ENCODE results near the gene YES1. TPM values are rescaled to one million over a fixed set of nuclear protein-coding genes. Genes with fewer than 3 reads are reported as not detected.
A peak's percentile ranks its signal among the peaks of the same experiment; 100 is the strongest.

Gene YES1
- total and polyA plus RNA-seq, 8 donors = 36.9 to 69.9 (median 61.3) TPM

DNA sequence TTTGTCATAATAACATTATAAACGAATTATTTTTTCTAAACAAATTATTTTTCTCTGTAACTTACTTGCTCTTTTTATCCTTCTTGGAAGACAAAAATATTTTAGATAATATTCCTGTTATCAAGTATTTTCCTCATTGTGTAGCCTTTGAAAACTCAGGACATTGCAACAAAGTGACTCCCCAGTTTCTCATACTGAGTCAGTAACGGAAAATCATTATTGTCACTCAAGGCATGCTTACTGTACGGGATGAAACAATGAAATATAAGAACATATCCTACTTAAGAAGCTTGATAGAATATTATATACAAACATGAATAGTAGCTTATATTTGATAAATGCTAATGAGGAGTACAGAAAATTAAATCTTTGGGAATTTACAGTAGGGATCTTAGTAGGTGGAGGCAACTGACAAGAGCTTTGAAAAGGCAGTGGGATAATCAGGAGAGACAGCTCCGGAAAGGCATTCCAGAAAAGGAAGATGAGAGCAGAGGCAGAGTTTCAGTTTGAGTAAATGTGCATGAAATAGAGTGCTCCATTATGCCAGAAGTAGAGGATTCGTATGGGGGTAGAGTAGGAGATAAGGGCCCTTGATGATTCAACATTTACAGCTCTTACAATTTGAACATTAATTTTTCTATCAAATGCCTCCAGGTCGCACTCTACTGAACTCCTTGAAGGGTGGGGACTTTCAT is 14.0 kb upstream of the YES1 start:
- no peaks in the 10 kb centered on the region for H3K9me3 ChIP-seq
- peaks cover 0 to 63% of the 10 kb centered on the region in 2 donors for H3K27me3 ChIP-seq
- no peaks in the 10 kb centered on the region for H3K36me3 ChIP-seq
- TF ChIP-seq, protein P1, sequence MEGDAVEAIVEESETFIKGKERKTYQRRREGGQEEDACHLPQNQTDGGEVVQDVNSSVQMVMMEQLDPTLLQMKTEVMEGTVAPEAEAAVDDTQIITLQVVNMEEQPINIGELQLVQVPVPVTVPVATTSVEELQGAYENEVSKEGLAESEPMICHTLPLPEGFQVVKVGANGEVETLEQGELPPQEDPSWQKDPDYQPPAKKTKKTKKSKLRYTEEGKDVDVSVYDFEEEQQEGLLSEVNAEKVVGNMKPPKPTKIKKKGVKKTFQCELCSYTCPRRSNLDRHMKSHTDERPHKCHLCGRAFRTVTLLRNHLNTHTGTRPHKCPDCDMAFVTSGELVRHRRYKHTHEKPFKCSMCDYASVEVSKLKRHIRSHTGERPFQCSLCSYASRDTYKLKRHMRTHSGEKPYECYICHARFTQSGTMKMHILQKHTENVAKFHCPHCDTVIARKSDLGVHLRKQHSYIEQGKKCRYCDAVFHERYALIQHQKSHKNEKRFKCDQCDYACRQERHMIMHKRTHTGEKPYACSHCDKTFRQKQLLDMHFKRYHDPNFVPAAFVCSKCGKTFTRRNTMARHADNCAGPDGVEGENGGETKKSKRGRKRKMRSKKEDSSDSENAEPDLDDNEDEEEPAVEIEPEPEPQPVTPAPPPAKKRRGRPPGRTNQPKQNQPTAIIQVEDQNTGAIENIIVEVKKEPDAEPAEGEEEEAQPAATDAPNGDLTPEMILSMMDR (IDR thresholded peaks at IDR 0.05) = no peak
- H3K27ac ChIP-seq = no peak overlapping the region
- DNase-seq (no peak), ATAC-seq (peak; percentile 52)
- intact Hi-C loops (cut with DNase I) = no loop called here
- peaks cover 0 to 15% of the 10 kb centered on the region in 2 donors for H3K4me1 ChIP-seq
- no peak overlapping the region for H3K4me3 ChIP-seq

DNA sequence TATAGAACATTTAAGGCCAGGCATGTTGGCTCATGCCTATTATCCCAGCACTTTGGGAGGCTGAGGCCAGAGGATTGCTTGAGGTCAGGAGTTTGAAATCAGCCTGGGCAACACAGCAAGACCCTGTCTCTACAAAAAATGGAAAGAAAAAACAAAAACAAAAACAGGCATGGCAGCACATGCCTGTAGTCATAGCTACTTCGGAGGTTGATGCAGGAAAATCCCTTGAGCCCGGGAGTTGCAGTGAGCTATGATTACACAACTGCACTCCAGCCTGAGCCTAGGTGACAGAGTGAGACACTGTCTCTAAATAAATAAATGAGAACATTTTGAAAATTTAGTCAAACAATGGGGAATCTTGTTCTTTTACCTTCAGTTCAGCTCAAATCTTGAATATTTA is 12.1 kb upstream of the YES1 start:
- H3K27ac ChIP-seq = no peak overlapping the region
- intact Hi-C loops (cut with DNase I) = no loop called here
- no peaks in the 10 kb centered on the region for H3K9me3 ChIP-seq
- ATAC-seq = peak; percentile 88
- TF ChIP-seq, protein P1 (IDR thresholded peaks at IDR 0.05) = no peak
- H3K36me3 ChIP-seq = no peaks in the 10 kb centered on the region
- no peak for DNase-seq
- no peak overlapping the region for H3K4me3 ChIP-seq
- peaks cover 0 to 76% of the 10 kb centered on the region in 2 donors for H3K27me3 ChIP-seq
- peaks cover 0 to 3% of the 10 kb centered on the region in 2 donors for H3K4me1 ChIP-seq

DNA sequence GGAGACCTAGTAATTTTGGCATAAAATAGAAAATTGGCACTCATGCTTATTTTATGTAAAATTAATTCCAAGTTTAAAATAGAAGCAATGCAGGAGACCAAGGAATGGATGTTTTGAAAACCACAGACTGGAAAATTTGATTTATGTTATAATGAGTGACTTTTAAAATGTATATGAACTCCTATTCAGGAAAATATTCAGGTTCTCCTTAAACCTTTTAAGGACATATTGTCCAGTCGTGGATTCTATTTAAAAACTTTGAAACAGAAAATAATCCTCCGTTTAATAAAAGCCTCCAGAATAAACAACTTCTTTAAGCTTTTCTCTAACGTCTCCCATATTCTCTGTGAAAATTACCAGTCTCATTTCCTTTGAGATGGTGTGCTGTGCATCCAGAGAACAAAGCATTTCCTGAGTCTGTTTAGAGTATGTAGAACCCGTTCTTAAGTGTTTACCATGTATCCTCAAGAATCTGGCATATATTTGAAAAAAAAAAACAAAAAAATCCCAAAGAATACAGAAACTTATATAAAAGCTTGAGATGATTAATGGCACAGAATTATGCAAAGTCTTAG is 8.6 kb upstream of the YES1 start:
- no peaks in the 10 kb centered on the region for H3K4me1 ChIP-seq
- H3K4me3 ChIP-seq = no peak overlapping the region
- DNase-seq (no peak), ATAC-seq (no peak)
- TF ChIP-seq, protein P1 (IDR thresholded peaks at IDR 0.05) = no peak
- no peaks in the 10 kb centered on the region for H3K36me3 ChIP-seq
- intact Hi-C loops (cut with DNase I) = no loop called here
- H3K27me3 ChIP-seq = peaks cover 0 to 95% of the 10 kb centered on the region in 2 donors
- H3K9me3 ChIP-seq = no peaks in the 10 kb centered on the region
- no peak overlapping the region for H3K27ac ChIP-seq

DNA sequence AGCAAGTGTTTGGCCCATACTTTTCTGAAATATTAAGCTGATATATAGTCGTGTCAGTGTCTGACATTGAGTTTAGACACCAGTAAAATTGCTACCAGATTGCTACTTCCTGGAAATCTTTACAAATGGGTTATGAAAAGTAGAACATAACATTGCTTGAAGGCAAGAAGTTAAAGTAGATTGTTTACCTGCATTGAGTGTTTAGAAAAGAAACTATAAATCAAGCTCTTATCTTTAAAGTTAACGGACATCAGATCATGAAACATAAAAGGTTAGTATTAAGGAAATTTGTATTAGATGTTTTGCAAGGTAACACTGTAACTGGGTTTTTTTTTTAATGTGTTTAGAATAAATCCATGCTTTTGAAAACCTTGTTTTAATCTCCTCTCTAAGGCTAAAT is 4.8 kb upstream of the YES1 start:
- intact Hi-C loops (cut with DNase I) = no loop called here
- TF ChIP-seq, protein P1 (IDR thresholded peaks at IDR 0.05) = no peak
- peak overlapping the region in 1 of 2 donors; percentile 7 for H3K27ac ChIP-seq
- H3K9me3 ChIP-seq = no peaks in the 10 kb centered on the region
- H3K4me1 ChIP-seq = peaks cover 0 to 19% of the 10 kb centered on the region in 2 donors
- no peak for ATAC-seq
- H3K36me3 ChIP-seq = no peaks in the 10 kb centered on the region
- H3K27me3 ChIP-seq = peaks cover 0 to 86% of the 10 kb centered on the region in 2 donors
- no peak overlapping the region for H3K4me3 ChIP-seq
- DNase-seq = no peak

DNA sequence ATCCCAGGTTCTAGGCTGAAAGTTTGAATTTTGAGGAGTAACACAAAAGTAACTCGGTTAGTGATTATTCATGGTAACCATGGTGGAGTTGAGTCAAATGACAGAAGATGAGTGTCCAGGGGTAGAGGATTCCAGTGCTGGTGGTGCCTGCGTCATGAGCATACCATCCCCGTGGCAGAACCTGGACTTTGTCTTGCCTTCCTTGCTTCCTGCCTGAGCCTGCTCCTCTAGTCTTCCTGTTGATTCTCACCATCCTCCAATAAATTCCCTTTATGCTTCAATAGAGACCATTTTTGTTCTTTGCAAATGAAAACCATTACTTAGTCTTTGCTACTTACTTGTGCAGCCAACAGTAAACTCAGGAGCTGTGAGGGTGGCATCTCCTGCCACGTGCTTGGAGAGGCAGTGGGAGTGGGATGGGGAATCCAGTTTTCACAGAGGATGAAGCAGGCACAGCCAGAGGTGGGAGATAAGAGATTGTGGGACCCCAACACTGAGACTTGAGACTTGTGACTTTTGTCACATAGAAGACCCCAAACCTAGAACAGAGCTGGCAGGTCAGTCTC is 4.1 kb upstream of the YES1 start:
- Histone ChIP-seq H3K4me1 (peaks cover 0 to 24% of the 10 kb centered on the region in 2 donors), H3K27ac (peak overlapping the region in 1 of 2 donors; percentile 7), H3K4me3 (no peak overlapping the region), H3K9me3 (no peaks in the 10 kb centered on the region), H3K27me3 (peaks cover 0 to 87% of the 10 kb centered on the region in 2 donors), H3K36me3 (no peaks in the 10 kb centered on the region)
- DNase-seq (no peak), ATAC-seq (no peak)
- intact Hi-C loops (cut with DNase I) = no loop called here
- TF ChIP-seq, protein P1 (IDR thresholded peaks at IDR 0.05) = no peak

Data from left lung (tissue), 10 donors.